ENCODE results near the gene GALK2.

The GALK2 gene

DNA sequence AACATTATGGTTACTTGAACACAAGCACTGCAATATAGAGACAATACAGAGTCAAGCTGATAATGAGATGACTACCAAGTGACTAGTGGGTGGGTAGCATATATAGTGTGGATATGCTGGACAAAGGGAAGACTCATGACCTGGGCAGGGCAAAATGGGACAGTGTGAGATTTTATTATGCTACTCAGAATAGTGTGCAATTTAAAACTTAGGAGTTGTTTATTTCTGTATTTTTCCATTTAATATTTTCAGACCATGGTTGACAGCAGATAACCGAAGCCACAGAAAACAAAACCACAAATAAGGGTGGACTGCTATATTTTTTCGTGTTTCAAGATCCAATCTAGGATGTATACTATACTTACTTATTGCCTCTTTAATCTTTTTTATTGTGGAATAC is 19.6 kb downstream of the GALK2 start:
- Histone ChIP-seq H3K18ac (ENCODE audit: low read length) (no peak overlapping the region), H3K23ac (ENCODE audit: low read depth, low read length, poor library complexity) (no peak overlapping the region), H2BK120ac (ENCODE audit: low read depth, low read length) (no peak overlapping the region), H3K27me3 (ENCODE audit: control insufficient read depth in 3 of 3, insufficient read depth in 3 of 3, low read depth in 1 of 3, low read length in 3 of 3) (no peaks in the 10 kb centered on the region), H3K4me3 (ENCODE audit: low read length in 2 of 2) (no peak overlapping the region), H3K4me2 (ENCODE audit: insufficient read depth, low read length, poor library complexity, severe bottlenecking) (no peak overlapping the region), H4K91ac (ENCODE audit: low read depth, low read length, poor library complexity) (no peak overlapping the region), H2AK5ac (ENCODE audit: low read depth, low read length) (no peak overlapping the region), H3K79me1 (ENCODE audit: low read depth, low read length) (no peaks in the 10 kb centered on the region), H4K8ac (ENCODE audit: low read depth, low read length) (no peak overlapping the region), H3K9me3 (replicated peaks in 1 of 2; ENCODE audit: control insufficient read depth in 2 of 2, insufficient read depth in 1 of 2, low read depth in 1 of 2, low read length in 2 of 2) (no peaks in the 10 kb centered on the region), H3K27ac (replicated peaks; ENCODE audit: low read length) (no peak overlapping the region), H3K9ac (ENCODE audit: low read depth, low read length, poor library complexity) (no peak overlapping the region), H2AFZ (ENCODE audit: low read length) (no peak overlapping the region), H3K4me1 (ENCODE audit: control insufficient read depth in 2 of 2, insufficient read depth in 1 of 2, low read depth in 1 of 2, low read length in 2 of 2) (no peaks in the 10 kb centered on the region), H3K36me3 (replicated peaks in 1 of 2; ENCODE audit: control insufficient read depth in 2 of 2, insufficient read depth in 2 of 2, low read length in 2 of 2) (no peaks in the 10 kb centered on the region), H3K4ac (ENCODE audit: low read length) (no peak overlapping the region), H2BK5ac (ENCODE audit: low read length) (no peak overlapping the region), H3K14ac (ENCODE audit: low read length) (no peak overlapping the region), H2BK12ac (ENCODE audit: low read length) (no peak overlapping the region), H2BK15ac (ENCODE audit: low read length) (no peak overlapping the region)
- WGBS, 2 donors (ENCODE audit: extremely low coverage in 2 of 2, insufficient read length in 2 of 2, insufficient replicate concordance in 1 of 2): no CpG with 5 or more reads among the region's 2 CpGs
- DNase-seq (ENCODE audit: low spot score): no peak

- Histone ChIP-seq H3K27ac (replicated peaks; ENCODE audit: low read length) (no peak overlapping the region), H3K79me1 (ENCODE audit: low read depth, low read length) (no peaks in the 10 kb centered on the region), H2BK5ac (ENCODE audit: low read length) (no peak overlapping the region), H3K4me1 (ENCODE audit: control insufficient read depth in 2 of 2, insufficient read depth in 1 of 2, low read depth in 1 of 2, low read length in 2 of 2) (no peaks in the 10 kb centered on the region), H3K14ac (ENCODE audit: low read length) (no peak overlapping the region), H3K4me3 (ENCODE audit: low read length in 2 of 2) (no peak overlapping the region), H4K91ac (ENCODE audit: low read depth, low read length, poor library complexity) (no peak overlapping the region), H2AFZ (ENCODE audit: low read length) (no peak overlapping the region), H3K36me3 (replicated peaks in 1 of 2; ENCODE audit: control insufficient read depth in 2 of 2, insufficient read depth in 2 of 2, low read length in 2 of 2) (no peaks in the 10 kb centered on the region), H4K8ac (ENCODE audit: low read depth, low read length) (no peak overlapping the region), H3K18ac (ENCODE audit: low read length) (no peak overlapping the region), H2BK12ac (ENCODE audit: low read length) (no peak overlapping the region), H3K4ac (ENCODE audit: low read length) (no peak overlapping the region), H3K9me3 (replicated peaks in 1 of 2; ENCODE audit: control insufficient read depth in 2 of 2, insufficient read depth in 1 of 2, low read depth in 1 of 2, low read length in 2 of 2) (no peaks in the 10 kb centered on the region), H3K4me2 (ENCODE audit: insufficient read depth, low read length, poor library complexity, severe bottlenecking) (no peak overlapping the region), H2BK120ac (ENCODE audit: low read depth, low read length) (no peak overlapping the region), H3K27me3 (ENCODE audit: control insufficient read depth in 3 of 3, insufficient read depth in 3 of 3, low read depth in 1 of 3, low read length in 3 of 3) (no peaks in the 10 kb centered on the region), H2BK15ac (ENCODE audit: low read length) (no peak overlapping the region), H3K9ac (ENCODE audit: low read depth, low read length, poor library complexity) (no peak overlapping the region), H3K23ac (ENCODE audit: low read depth, low read length, poor library complexity) (no peak overlapping the region), H2AK5ac (ENCODE audit: low read depth, low read length) (no peak overlapping the region)
- DNase-seq (ENCODE audit: low spot score): no peak
- no CpG with 5 or more reads among the region's 2 CpGs for WGBS, 2 donors (ENCODE audit: extremely low coverage in 2 of 2, insufficient read length in 2 of 2, insufficient replicate concordance in 1 of 2)
Observed at GRCh38 chr15:49190586-49190985, 20.5 kb downstream of the GALK2 start.

DNA sequence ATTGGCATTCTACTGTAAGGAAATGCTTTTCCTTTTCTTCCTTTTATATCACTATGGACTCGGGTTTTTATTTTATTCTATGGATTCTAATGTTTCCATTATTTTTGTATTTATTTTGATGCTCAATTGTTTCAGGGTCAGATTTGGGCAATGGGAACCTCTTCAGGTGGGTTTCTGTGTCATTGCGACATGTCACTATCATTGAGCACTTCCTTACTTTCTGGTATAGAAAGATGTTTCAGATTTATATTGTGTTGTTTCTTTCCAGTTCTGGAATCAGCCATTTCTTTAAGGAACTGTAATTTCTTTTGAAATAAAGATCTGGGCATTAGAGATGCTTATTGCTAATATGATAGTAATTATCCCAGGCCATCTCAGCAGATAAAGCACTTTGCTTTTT is 21.8 kb downstream of the GALK2 start:
- Histone ChIP-seq H2BK120ac (ENCODE audit: low read depth, low read length) (no peak overlapping the region), H3K4me3 (ENCODE audit: low read length in 2 of 2) (no peak overlapping the region), H2AFZ (ENCODE audit: low read length) (no peak overlapping the region), H4K91ac (ENCODE audit: low read depth, low read length, poor library complexity) (no peak overlapping the region), H2BK5ac (ENCODE audit: low read length) (no peak overlapping the region), H3K9ac (ENCODE audit: low read depth, low read length, poor library complexity) (no peak overlapping the region), H3K23ac (ENCODE audit: low read depth, low read length, poor library complexity) (no peak overlapping the region), H3K4ac (ENCODE audit: low read length) (no peak overlapping the region), H3K14ac (ENCODE audit: low read length) (no peak overlapping the region), H3K9me3 (replicated peaks in 1 of 2; ENCODE audit: control insufficient read depth in 2 of 2, insufficient read depth in 1 of 2, low read depth in 1 of 2, low read length in 2 of 2) (no peaks in the 10 kb centered on the region), H2BK15ac (ENCODE audit: low read length) (no peak overlapping the region), H2BK12ac (ENCODE audit: low read length) (no peak overlapping the region), H3K4me2 (ENCODE audit: insufficient read depth, low read length, poor library complexity, severe bottlenecking) (no peak overlapping the region), H3K36me3 (replicated peaks in 1 of 2; ENCODE audit: control insufficient read depth in 2 of 2, insufficient read depth in 2 of 2, low read length in 2 of 2) (no peaks in the 10 kb centered on the region), H3K27ac (replicated peaks; ENCODE audit: low read length) (no peak overlapping the region), H3K27me3 (ENCODE audit: control insufficient read depth in 3 of 3, insufficient read depth in 3 of 3, low read depth in 1 of 3, low read length in 3 of 3) (no peaks in the 10 kb centered on the region), H3K18ac (ENCODE audit: low read length) (no peak overlapping the region), H4K8ac (ENCODE audit: low read depth, low read length) (no peak overlapping the region), H3K79me1 (ENCODE audit: low read depth, low read length) (no peaks in the 10 kb centered on the region), H2AK5ac (ENCODE audit: low read depth, low read length) (no peak overlapping the region), H3K4me1 (ENCODE audit: control insufficient read depth in 2 of 2, insufficient read depth in 1 of 2, low read depth in 1 of 2, low read length in 2 of 2) (no peaks in the 10 kb centered on the region)
- WGBS, 2 donors (ENCODE audit: extremely low coverage in 2 of 2, insufficient read length in 2 of 2, insufficient replicate concordance in 1 of 2): no CpG with 5 or more reads among the region's 2 CpGs
- no peak for DNase-seq (ENCODE audit: low spot score)

- Histone ChIP-seq H4K8ac (ENCODE audit: low read depth, low read length) (no peak overlapping the region), H3K23ac (ENCODE audit: low read depth, low read length, poor library complexity) (no peak overlapping the region), H3K27ac (replicated peaks; ENCODE audit: low read length) (no peak overlapping the region), H2BK5ac (ENCODE audit: low read length) (no peak overlapping the region), H3K36me3 (replicated peaks in 1 of 2; ENCODE audit: control insufficient read depth in 2 of 2, insufficient read depth in 2 of 2, low read length in 2 of 2) (no peaks in the 10 kb centered on the region), H3K4me1 (ENCODE audit: control insufficient read depth in 2 of 2, insufficient read depth in 1 of 2, low read depth in 1 of 2, low read length in 2 of 2) (no peaks in the 10 kb centered on the region), H3K18ac (ENCODE audit: low read length) (no peak overlapping the region), H2AFZ (ENCODE audit: low read length) (no peak overlapping the region), H3K9me3 (replicated peaks in 1 of 2; ENCODE audit: control insufficient read depth in 2 of 2, insufficient read depth in 1 of 2, low read depth in 1 of 2, low read length in 2 of 2) (no peaks in the 10 kb centered on the region), H2BK15ac (ENCODE audit: low read length) (no peak overlapping the region), H3K4me3 (ENCODE audit: low read length in 2 of 2) (no peak overlapping the region), H4K91ac (ENCODE audit: low read depth, low read length, poor library complexity) (no peak overlapping the region), H3K14ac (ENCODE audit: low read length) (no peak overlapping the region), H3K79me1 (ENCODE audit: low read depth, low read length) (no peaks in the 10 kb centered on the region), H2BK120ac (ENCODE audit: low read depth, low read length) (no peak overlapping the region), H2BK12ac (ENCODE audit: low read length) (no peak overlapping the region), H3K4me2 (ENCODE audit: insufficient read depth, low read length, poor library complexity, severe bottlenecking) (no peak overlapping the region), H3K4ac (ENCODE audit: low read length) (no peak overlapping the region), H3K9ac (ENCODE audit: low read depth, low read length, poor library complexity) (no peak overlapping the region), H2AK5ac (ENCODE audit: low read depth, low read length) (no peak overlapping the region), H3K27me3 (ENCODE audit: control insufficient read depth in 3 of 3, insufficient read depth in 3 of 3, low read depth in 1 of 3, low read length in 3 of 3) (no peaks in the 10 kb centered on the region)
- no CpG with 5 or more reads among the region's 4 CpGs for WGBS, 2 donors (ENCODE audit: extremely low coverage in 2 of 2, insufficient read length in 2 of 2, insufficient replicate concordance in 1 of 2)
- no peak for DNase-seq (ENCODE audit: low spot score)
Observed at GRCh38 chr15:49196856-49197255, 26.8 kb downstream of the GALK2 start.
